NB4 (cell line): Measurements from ENCODE around the gene B3GALT4.

Source experiments
- CTCF ChIP-seq: IDR thresholded peaks from one replicate; pipeline ENCODE4 v1.5.1; 2012; ENCODE audit warnings: low read depth, low read length
- MYC ChIP-seq: IDR thresholded peaks from 2 replicates; pipeline ENCODE4 v1.6.1; 2011; ENCODE audit warnings: low read depth, low read length
- POLR2A ChIP-seq: IDR thresholded peaks from 2 replicates; pipeline ENCODE4 v1.6.1; 2011; ENCODE audit warnings: mild to moderate bottlenecking; ENCODE audit not compliant: insufficient read length; ENCODE audit errors: extremely low read depth
- TF ChIP-seq, protein P1 (sequence below): IDR thresholded peaks from 2 replicates; pipeline ENCODE4 v1.6.1; 2011; ENCODE audit warnings: low read depth, low read length

- TF ChIP-seq CTCF = no peak
- TF ChIP-seq POLR2A = no peak
- TF ChIP-seq, protein P1, sequence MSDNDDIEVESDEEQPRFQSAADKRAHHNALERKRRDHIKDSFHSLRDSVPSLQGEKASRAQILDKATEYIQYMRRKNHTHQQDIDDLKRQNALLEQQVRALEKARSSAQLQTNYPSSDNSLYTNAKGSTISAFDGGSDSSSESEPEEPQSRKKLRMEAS = no peak
- no peak for TF ChIP-seq MYC
These were observed 25.4 kb upstream of the B3GALT4 start for GRCh38 chr6:33251395-33252012.
